Transverse colon (tissue), 4 donors: ENCODE results near the gene PTPN11. TPM values are rescaled to one million over a fixed set of nuclear protein-coding genes. Genes with fewer than 3 reads are reported as not detected.
A peak's percentile ranks its signal among the peaks of the same experiment; 100 is the strongest.

Experiments used
- DNase-seq: peaks from one replicate; pipeline ENCODE4 v3.0.0-alpha.2; 2019
- H3K27ac ChIP-seq, 4 donors: fragments of 200-600 bp; sonication (generic); 2 replicates each; pipeline ENCODE4 v1.5.1; 2016 to 2018; ENCODE audit warnings: inconsistent platforms in 4 of 4
- H3K27me3 ChIP-seq: fragments of 200-600 bp; sonication (generic); 2 replicates; pipeline ENCODE4 v1.5.1; 2017; ENCODE audit warnings: inconsistent platforms
- H3K36me3 ChIP-seq, 4 donors: fragments of 200-600 bp; sonication (generic); 2 replicates each; pipeline ENCODE4 v1.5.1; 2017 to 2019; ENCODE audit warnings: inconsistent platforms in 4 of 4
- H3K4me1 ChIP-seq, 4 donors: fragments of 200-600 bp; sonication (generic); 2 replicates each; pipeline ENCODE4 v1.5.1; 2017 to 2020; ENCODE audit warnings: inconsistent platforms in 4 of 4
- H3K4me3 ChIP-seq, 4 donors: fragments of 200-600 bp; sonication (generic); 1 replicate in 1 of 4; 2 replicates in 3 of 4; pipeline versions ENCODE4 v1.5.1 to v1.6.1; 2017 to 2019; ENCODE audit warnings: inconsistent platforms in 4 of 4
- H3K9me3 ChIP-seq, 2 donors: fragments of 200-600 bp; sonication (generic); 2 replicates each; pipeline ENCODE4 v1.5.1; 2017 to 2019; ENCODE audit warnings: inconsistent platforms in 2 of 2
- CTCF ChIP-seq, 5 experiments: fragments of 200-600 bp in 3 of 5; fragments of 450-650 bp in 2 of 5; sonication (generic) in 3 of 5; IDR thresholded peaks; 1 replicate in 2 of 5; 2 replicates in 3 of 5; pipeline ENCODE4 v1.5.1; 2016 to 2017; ENCODE audit warnings: antibody characterized with exemption in 5 of 5, inconsistent platforms in 3 of 5, mild to moderate bottlenecking in 2 of 5, moderate library complexity in 1 of 5
- EP300 ChIP-seq: sonication (generic); formaldehyde crosslinking; IDR thresholded peaks from one replicate; pipeline ENCODE4 v1.6.1; 2017; ENCODE audit warnings: antibody characterized with exemption, low read depth
- POLR2A ChIP-seq: fragments of 450-650 bp; IDR thresholded peaks from one replicate; pipeline ENCODE4 v1.6.1; 2016; ENCODE audit warnings: antibody characterized with exemption, mild to moderate bottlenecking, moderate library complexity
- POLR2AphosphoS5 ChIP-seq, 3 donors: sonication (generic); formaldehyde crosslinking; IDR thresholded peaks; one replicate each; pipeline ENCODE4 v1.6.1; 2016; ENCODE audit warnings: antibody characterized with exemption in 3 of 3
- WGBS, 2 donors: methylation state at CpG; one replicate each; pipeline ENCODE4 v1.1.5; 2018; ENCODE audit warnings: low coverage in 1 of 2; 5-methylcytosine and 5-hydroxymethylcytosine counted together
- in situ Hi-C, 4 donors: fragments of 200-750 bp; cut with MboI; loops; one replicate each; pipeline versions ENCODE4 v1.15.0 to v1.15.1; 2017; ENCODE audit warnings: low sequenced_read_pairs in 3 of 4, low pct_ligation_motif_present in 1 of 4, low pct_unique_long_range_greater_than_20kb in 1 of 4
- intact Hi-C: fragments of 100-400 bp; cut with DNase I; formaldehyde crosslinking; loops from one replicate; pipeline ENCODE4 v1.15.1; 2023; ENCODE audit warnings: low total_unique reads
- total RNA-seq, 4 donors: library from RNA; depleted of rRNA; stranded (reverse); fragments of >200 nt; gene quantifications; one replicate each; pipeline ENCODE4 v1.1.0, GENCODE V29; 2016

The PTPN11 gene
- total RNA-seq, 4 donors from 2014 or later: 46.4 to 56.7 (median 50.3) TPM

- TF ChIP-seq EP300 (no peak), POLR2A (no peak), CTCF (IDR thresholded peaks at IDR 0.05) (no peak), POLR2AphosphoS5 (IDR thresholded peaks at IDR 0.05) (no peak)
- no peak for DNase-seq
- in situ Hi-C loops (loop anchor here in 1 of 4 donors (25.0 kb wide), 1 partner anchor 438 kb away; no protein-coding TSS in a partner anchor), intact Hi-C loops (no loop called here)
- WGBS, 2 donors: 73 to 80% methylated on average over 2 to 5 of the region's 5 CpGs
- no peaks in the 10 kb centered on the region for H3K36me3 ChIP-seq
- no peak overlapping the region for H3K4me3 ChIP-seq
- no peak overlapping the region for H3K27ac ChIP-seq
- H3K4me1 ChIP-seq: peaks cover 4 to 20% (median 16%) of the 10 kb centered on the region in 4 donors
- no peaks in the 10 kb centered on the region for H3K27me3 ChIP-seq
- H3K9me3 ChIP-seq: no peaks in the 10 kb centered on the region
Observed at GRCh38 chr12:112375105-112375504, 43.6 kb upstream of the PTPN11 start.

- TF ChIP-seq EP300 (no peak), POLR2A (no peak), POLR2AphosphoS5 (IDR thresholded peaks at IDR 0.05) (no peak), CTCF (IDR thresholded peaks at IDR 0.05) (no peak)
- H3K4me1 ChIP-seq: peaks cover 10 to 27% (median 22%) of the 10 kb centered on the region in 4 donors
- no peak for DNase-seq
- 38 to 40% methylated on average over 17 to 28 of the region's 34 CpGs for WGBS, 2 donors
- in situ Hi-C loops: loop anchor here in 2 of 4 donors (10.0 to 25.0 kb wide), 2 partner anchors 116 to 444 kb away; no protein-coding TSS in a partner anchor
- intact Hi-C loops: no loop called here
- peak overlapping the region; percentile 90 to 97 (median 94) for H3K27ac ChIP-seq
- no peaks in the 10 kb centered on the region for H3K27me3 ChIP-seq
- no peaks in the 10 kb centered on the region for H3K36me3 ChIP-seq
- H3K4me3 ChIP-seq: peak overlapping the region; percentile 86 to 100 (median 95)
- no peaks in the 10 kb centered on the region for H3K9me3 ChIP-seq
Observed at GRCh38 chr12:112380663-112381405, 37.9 kb upstream of the PTPN11 start.

- H3K4me3 ChIP-seq: peak overlapping the region; percentile 86 to 100 (median 95)
- H3K27ac ChIP-seq: peak overlapping the region; percentile 90 to 97 (median 94)
- DNase-seq: peak; percentile 50
- no peaks in the 10 kb centered on the region for H3K36me3 ChIP-seq
- in situ Hi-C loops (loop anchor here in 2 of 4 donors (10.0 to 25.0 kb wide), 2 partner anchors 117 to 444 kb away; no protein-coding TSS in a partner anchor), intact Hi-C loops (no loop called here)
- H3K27me3 ChIP-seq: no peaks in the 10 kb centered on the region
- 0 to 1% methylated on average over 5 to 17 of the region's 33 CpGs for WGBS, 2 donors
- no peaks in the 10 kb centered on the region for H3K9me3 ChIP-seq
- H3K4me1 ChIP-seq: peaks cover 10 to 27% (median 22%) of the 10 kb centered on the region in 4 donors
- no peak for TF ChIP-seq CTCF (IDR thresholded peaks at IDR 0.05)
- no peak for TF ChIP-seq POLR2A
- TF ChIP-seq POLR2AphosphoS5 (IDR thresholded peaks at IDR 0.05): no peak
- TF ChIP-seq EP300: no peak
Observed at GRCh38 chr12:112381406-112381882, 37.3 kb upstream of the PTPN11 start.
